ENCODE measurements around the gene KIFC3. TPM values are rescaled to one million over a fixed set of nuclear protein-coding genes. Genes with fewer than 3 reads are reported as not detected.
"Not testable (repeated sequence)": the region's sequence is repeated elsewhere in the genome, so short reads cannot be mapped to it uniquely, and the experiment has no call there.

Gene KIFC3
- polyA plus RNA-seq (2013, experiment 1 of 2), result 28.1 TPM
- 20.3 TPM for polyA plus RNA-seq (2013, experiment 2 of 2)

- Histone ChIP-seq H3K27ac (ENCODE audit: low read depth, low read length, severe bottlenecking) (peak within 1 kb of the TSS; percentile 89), H3K9me3 (ENCODE audit: control insufficient read depth, low read length) (no peaks in the 10 kb centered on the region), H3K36me3 (ENCODE audit: control insufficient read depth, insufficient read depth, low read length) (peaks cover 2% of the 10 kb centered on the region), H3K4me1 (ENCODE audit: control insufficient read depth, insufficient read depth, low read length, poor library complexity, severe bottlenecking) (peaks cover 50% of the 10 kb centered on the region), H3K4me3 (ENCODE audit: extremely low read depth, insufficient read depth, low read length, poor library complexity, severe bottlenecking) (peak within 1 kb of the TSS; percentile 66)
- 15% methylated on average over 53 to 72 of the region's 78 CpGs for WGBS, 2 experiments (ENCODE audit: insufficient coverage in 2 of 2)
Measured at GRCh38 chr16:57802341-57803133, at the start of gene KIFC3. TSS of gene KIFC3 (minus strand) at chr16:57802491. CDS start at chr16:57798243, 4,248 bp downstream.

GRCh38 chr16:57848181-57848580, 45.9 kb upstream of the KIFC3 start:
- Histone ChIP-seq H3K4me3 (ENCODE audit: extremely low read depth, insufficient read depth, low read length, poor library complexity, severe bottlenecking) (no peak overlapping the region), H3K4me1 (ENCODE audit: control insufficient read depth, insufficient read depth, low read length, poor library complexity, severe bottlenecking) (peaks cover 2% of the 10 kb centered on the region), H3K27ac (ENCODE audit: low read depth, low read length, severe bottlenecking) (no peak overlapping the region), H3K36me3 (ENCODE audit: control insufficient read depth, insufficient read depth, low read length) (no peaks in the 10 kb centered on the region), H3K9me3 (ENCODE audit: control insufficient read depth, low read length) (no peaks in the 10 kb centered on the region)
- WGBS, 2 experiments (ENCODE audit: insufficient coverage in 2 of 2), result 87 to 94% methylated on average over 5 of the region's 5 CpGs

- not testable (repeated sequence) for H3K9me3 ChIP-seq (ENCODE audit: control insufficient read depth, low read length); H3K4me3 ChIP-seq (ENCODE audit: extremely low read depth, insufficient read depth, low read length, poor library complexity, severe bottlenecking); H3K36me3 ChIP-seq (ENCODE audit: control insufficient read depth, insufficient read depth, low read length); H3K4me1 ChIP-seq (ENCODE audit: control insufficient read depth, insufficient read depth, low read length, poor library complexity, severe bottlenecking); H3K27ac ChIP-seq (ENCODE audit: low read depth, low read length, severe bottlenecking)
- WGBS, 2 experiments (ENCODE audit: insufficient coverage in 2 of 2), result 73 to 80% methylated on average over 1 to 6 of the region's 6 CpGs
Measured at GRCh38 chr16:57846931-57847330, 44.6 kb upstream of the KIFC3 start.

- H3K4me3 ChIP-seq (ENCODE audit: extremely low read depth, insufficient read depth, low read length, poor library complexity, severe bottlenecking), result no peak overlapping the region
- peaks cover 2% of the 10 kb centered on the region for H3K4me1 ChIP-seq (ENCODE audit: control insufficient read depth, insufficient read depth, low read length, poor library complexity, severe bottlenecking)
- 16 to 37% methylated on average over 6 to 8 of the region's 9 CpGs for WGBS, 2 experiments (ENCODE audit: insufficient coverage in 2 of 2)
- H3K9me3 ChIP-seq (ENCODE audit: control insufficient read depth, low read length), result no peaks in the 10 kb centered on the region
- no peaks in the 10 kb centered on the region for H3K36me3 ChIP-seq (ENCODE audit: control insufficient read depth, insufficient read depth, low read length)
- no peak overlapping the region for H3K27ac ChIP-seq (ENCODE audit: low read depth, low read length, severe bottlenecking)
Measured at GRCh38 chr16:57846078-57846697, 43.9 kb upstream of the KIFC3 start.

GRCh38 chr16:57845115-57845514, 42.8 kb upstream of the KIFC3 start:
- Histone ChIP-seq H3K27ac (ENCODE audit: low read depth, low read length, severe bottlenecking) (no peak overlapping the region), H3K4me1 (ENCODE audit: control insufficient read depth, insufficient read depth, low read length, poor library complexity, severe bottlenecking) (peaks cover 2% of the 10 kb centered on the region), H3K4me3 (ENCODE audit: extremely low read depth, insufficient read depth, low read length, poor library complexity, severe bottlenecking) (no peak overlapping the region), H3K9me3 (ENCODE audit: control insufficient read depth, low read length) (no peaks in the 10 kb centered on the region), H3K36me3 (ENCODE audit: control insufficient read depth, insufficient read depth, low read length) (no peaks in the 10 kb centered on the region)
- 93 to 94% methylated on average over 8 of the region's 8 CpGs for WGBS, 2 experiments (ENCODE audit: insufficient coverage in 2 of 2)

- Histone ChIP-seq H3K4me3 (ENCODE audit: extremely low read depth, insufficient read depth, low read length, poor library complexity, severe bottlenecking) (no peak overlapping the region), H3K36me3 (ENCODE audit: control insufficient read depth, insufficient read depth, low read length) (no peaks in the 10 kb centered on the region), H3K4me1 (ENCODE audit: control insufficient read depth, insufficient read depth, low read length, poor library complexity, severe bottlenecking) (peaks cover 2% of the 10 kb centered on the region), H3K27ac (ENCODE audit: low read depth, low read length, severe bottlenecking) (no peak overlapping the region), H3K9me3 (ENCODE audit: control insufficient read depth, low read length) (no peaks in the 10 kb centered on the region)
- WGBS, 2 experiments (ENCODE audit: insufficient coverage in 2 of 2), result 88 to 95% methylated on average over 9 of the region's 10 CpGs
Measured at GRCh38 chr16:57844416-57845030, 42.2 kb upstream of the KIFC3 start.

- H3K27ac ChIP-seq (ENCODE audit: low read depth, low read length, severe bottlenecking), result no peak overlapping the region
- H3K4me1 ChIP-seq (ENCODE audit: control insufficient read depth, insufficient read depth, low read length, poor library complexity, severe bottlenecking), result peaks cover 2% of the 10 kb centered on the region
- no peaks in the 10 kb centered on the region for H3K36me3 ChIP-seq (ENCODE audit: control insufficient read depth, insufficient read depth, low read length)
- WGBS, 2 experiments (ENCODE audit: insufficient coverage in 2 of 2), result 86 to 100% methylated on average over 1 of the region's 1 CpG
- no peaks in the 10 kb centered on the region for H3K9me3 ChIP-seq (ENCODE audit: control insufficient read depth, low read length)
- no peak overlapping the region for H3K4me3 ChIP-seq (ENCODE audit: extremely low read depth, insufficient read depth, low read length, poor library complexity, severe bottlenecking)
Measured at GRCh38 chr16:57843400-57843799, 41.1 kb upstream of the KIFC3 start.

- 80 to 97% methylated on average over 4 to 5 of the region's 5 CpGs for WGBS, 2 experiments (ENCODE audit: insufficient coverage in 2 of 2)
Measured at GRCh38 chr16:57842601-57843000, 40.3 kb upstream of the KIFC3 start.

GRCh38 chr16:57840833-57841232, 38.5 kb upstream of the KIFC3 start:
- Histone ChIP-seq H3K9me3 (ENCODE audit: control insufficient read depth, low read length) (no peaks in the 10 kb centered on the region), H3K27ac (ENCODE audit: low read depth, low read length, severe bottlenecking) (no peak overlapping the region), H3K36me3 (ENCODE audit: control insufficient read depth, insufficient read depth, low read length) (no peaks in the 10 kb centered on the region), H3K4me3 (ENCODE audit: extremely low read depth, insufficient read depth, low read length, poor library complexity, severe bottlenecking) (no peak overlapping the region), H3K4me1 (ENCODE audit: control insufficient read depth, insufficient read depth, low read length, poor library complexity, severe bottlenecking) (peaks cover 2% of the 10 kb centered on the region)
- 91 to 92% methylated on average over 8 of the region's 8 CpGs for WGBS, 2 experiments (ENCODE audit: insufficient coverage in 2 of 2)

More at GRCh38 chr16:57842601-57843000, 40.3 kb upstream of the KIFC3 start:
- Histone ChIP-seq H3K9me3 (ENCODE audit: control insufficient read depth, low read length) (no peaks in the 10 kb centered on the region), H3K4me1 (ENCODE audit: control insufficient read depth, insufficient read depth, low read length, poor library complexity, severe bottlenecking) (peaks cover 2% of the 10 kb centered on the region), H3K27ac (ENCODE audit: low read depth, low read length, severe bottlenecking) (no peak overlapping the region), H3K4me3 (ENCODE audit: extremely low read depth, insufficient read depth, low read length, poor library complexity, severe bottlenecking) (no peak overlapping the region), H3K36me3 (ENCODE audit: control insufficient read depth, insufficient read depth, low read length) (no peaks in the 10 kb centered on the region)

GRCh38 chr16:57838161-57838560, 35.9 kb upstream of the KIFC3 start:
- WGBS, 2 experiments (ENCODE audit: insufficient coverage in 2 of 2), result 83 to 88% methylated on average over 13 of the region's 13 CpGs
- Histone ChIP-seq H3K36me3 (ENCODE audit: control insufficient read depth, insufficient read depth, low read length) (no peaks in the 10 kb centered on the region), H3K9me3 (ENCODE audit: control insufficient read depth, low read length) (no peaks in the 10 kb centered on the region), H3K27ac (ENCODE audit: low read depth, low read length, severe bottlenecking) (no peak overlapping the region), H3K4me1 (ENCODE audit: control insufficient read depth, insufficient read depth, low read length, poor library complexity, severe bottlenecking) (no peaks in the 10 kb centered on the region), H3K4me3 (ENCODE audit: extremely low read depth, insufficient read depth, low read length, poor library complexity, severe bottlenecking) (no peak overlapping the region)

Measured in mesodermal cell (in vitro differentiated cells).